ENCODE data around the gene MYL12B. TPM values are rescaled to one million over a fixed set of nuclear protein-coding genes. Genes with fewer than 3 reads are reported as not detected.

The MYL12B gene
- total RNA-seq, 3 donors from 2014 or later (not counting 1 experiment from before 2014, with no cell fraction given) = 204 to 214 (median 210) TPM

GRCh38 chr18:3251963-3252277, 10.0 kb upstream of the MYL12B start:
- no peaks in the 10 kb centered on the region for H3K9me3 Mint-ChIP-seq
- Histone ChIP-seq H3K27me3 (ENCODE audit: control insufficient read depth, insufficient read depth, low read length) (no peaks in the 10 kb centered on the region), H3K36me3 (ENCODE audit: control insufficient read depth, insufficient read depth, low read length) (peaks cover 48% of the 10 kb centered on the region), H3K9me3 (ENCODE audit: control insufficient read depth, insufficient read depth, low read length) (no peaks in the 10 kb centered on the region), H3K27ac (ENCODE audit: low read length) (peak overlapping the region; percentile 66), H3K4me1 (ENCODE audit: control insufficient read depth, insufficient read depth, low read length) (peaks cover 20% of the 10 kb centered on the region), H3K4me3 (ENCODE audit: low read length) (no peak overlapping the region)
- H3K36me3 Mint-ChIP-seq = peaks cover 25% of the 10 kb centered on the region
- H3K4me3 Mint-ChIP-seq = peak overlapping the region; percentile 76
- peaks cover 77 to 86% of the 10 kb centered on the region in 2 donors for H3K4me1 Mint-ChIP-seq
- peak overlapping the region; percentile 88 for H3K27ac Mint-ChIP-seq
- no peaks in the 10 kb centered on the region for H3K27me3 Mint-ChIP-seq (ENCODE audit: low read depth in 2 of 2)
- no peak for ATAC-seq
- TF ChIP-seq, protein P1, sequence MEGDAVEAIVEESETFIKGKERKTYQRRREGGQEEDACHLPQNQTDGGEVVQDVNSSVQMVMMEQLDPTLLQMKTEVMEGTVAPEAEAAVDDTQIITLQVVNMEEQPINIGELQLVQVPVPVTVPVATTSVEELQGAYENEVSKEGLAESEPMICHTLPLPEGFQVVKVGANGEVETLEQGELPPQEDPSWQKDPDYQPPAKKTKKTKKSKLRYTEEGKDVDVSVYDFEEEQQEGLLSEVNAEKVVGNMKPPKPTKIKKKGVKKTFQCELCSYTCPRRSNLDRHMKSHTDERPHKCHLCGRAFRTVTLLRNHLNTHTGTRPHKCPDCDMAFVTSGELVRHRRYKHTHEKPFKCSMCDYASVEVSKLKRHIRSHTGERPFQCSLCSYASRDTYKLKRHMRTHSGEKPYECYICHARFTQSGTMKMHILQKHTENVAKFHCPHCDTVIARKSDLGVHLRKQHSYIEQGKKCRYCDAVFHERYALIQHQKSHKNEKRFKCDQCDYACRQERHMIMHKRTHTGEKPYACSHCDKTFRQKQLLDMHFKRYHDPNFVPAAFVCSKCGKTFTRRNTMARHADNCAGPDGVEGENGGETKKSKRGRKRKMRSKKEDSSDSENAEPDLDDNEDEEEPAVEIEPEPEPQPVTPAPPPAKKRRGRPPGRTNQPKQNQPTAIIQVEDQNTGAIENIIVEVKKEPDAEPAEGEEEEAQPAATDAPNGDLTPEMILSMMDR (IDR thresholded peaks at IDR 0.05) = no peak
- WGBS (ENCODE audit: insufficient coverage) = 55% methylated on average over 2 of the region's 3 CpGs
- DNase-seq = no peak
- intact Hi-C loops (cut with micrococcal nuclease) = no loop called here

DNA sequence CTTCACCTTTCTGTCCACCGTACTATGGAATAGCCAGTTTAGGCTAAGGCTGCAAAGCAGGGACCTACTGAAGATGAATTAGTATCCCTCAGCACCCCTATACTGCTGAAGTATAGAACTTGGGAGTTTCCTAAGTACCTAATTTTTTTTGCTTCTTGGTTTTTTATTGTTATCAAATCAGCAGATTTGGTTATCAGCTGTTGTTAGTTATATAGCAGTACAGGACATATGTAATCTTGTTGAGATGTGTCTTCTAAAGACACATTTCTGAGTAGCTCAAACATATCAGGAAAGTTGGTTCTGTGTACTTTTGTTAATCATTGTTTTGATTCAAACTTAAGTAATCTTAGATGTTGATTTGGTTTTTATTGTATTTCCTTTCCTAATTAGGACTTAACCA, 9.1 kb upstream of the MYL12B start:
- ATAC-seq = no peak
- intact Hi-C loops (cut with micrococcal nuclease) = no loop called here
- H3K36me3 Mint-ChIP-seq = peaks cover 34% of the 10 kb centered on the region
- no peak for DNase-seq
- no peaks in the 10 kb centered on the region for H3K27me3 Mint-ChIP-seq (ENCODE audit: low read depth in 2 of 2)
- peak overlapping the region; percentile 49 for H3K27ac ChIP-seq (ENCODE audit: low read length)
- no peaks in the 10 kb centered on the region for H3K9me3 ChIP-seq (ENCODE audit: control insufficient read depth, insufficient read depth, low read length)
- peaks cover 57% of the 10 kb centered on the region for H3K36me3 ChIP-seq (ENCODE audit: control insufficient read depth, insufficient read depth, low read length)
- peak overlapping the region; percentile 88 for H3K27ac Mint-ChIP-seq
- TF ChIP-seq, protein P1 (IDR thresholded peaks at IDR 0.05) = no peak
- no peaks in the 10 kb centered on the region for H3K27me3 ChIP-seq (ENCODE audit: control insufficient read depth, insufficient read depth, low read length)
- peaks cover 76 to 89% of the 10 kb centered on the region in 2 donors for H3K4me1 Mint-ChIP-seq
- H3K4me3 Mint-ChIP-seq = peak overlapping the region; percentile 81
- peaks cover 23% of the 10 kb centered on the region for H3K4me1 ChIP-seq (ENCODE audit: control insufficient read depth, insufficient read depth, low read length)
- 67% methylated on average over 1 of the region's 1 CpG for WGBS (ENCODE audit: insufficient coverage)
- H3K4me3 ChIP-seq (ENCODE audit: low read length) = no peak overlapping the region
- H3K9me3 Mint-ChIP-seq = no peaks in the 10 kb centered on the region

DNA sequence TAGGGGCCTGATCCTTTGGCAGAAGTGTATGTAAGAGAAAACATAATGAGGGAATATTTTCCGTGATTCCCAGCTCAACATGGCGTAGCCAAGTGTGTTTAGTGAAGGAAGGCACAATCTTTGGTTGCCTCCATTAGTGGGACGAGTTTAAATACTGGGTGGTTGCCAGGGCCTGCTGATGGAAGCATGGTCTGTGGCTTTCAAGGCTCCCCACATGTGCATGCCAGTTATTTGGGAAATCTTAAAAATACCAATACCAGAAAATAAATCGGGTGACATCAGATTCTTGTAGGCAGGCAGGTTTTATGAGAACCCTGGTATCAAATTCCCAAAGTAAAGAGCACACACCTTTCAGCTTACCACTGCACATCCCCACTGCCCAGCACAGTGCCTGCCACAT, 7.2 kb upstream of the MYL12B start:
- H3K9me3 Mint-ChIP-seq = no peaks in the 10 kb centered on the region
- intact Hi-C loops (cut with micrococcal nuclease) = no loop called here
- Histone ChIP-seq H3K4me1 (ENCODE audit: control insufficient read depth, insufficient read depth, low read length) (peaks cover 18% of the 10 kb centered on the region), H3K27me3 (ENCODE audit: control insufficient read depth, insufficient read depth, low read length) (no peaks in the 10 kb centered on the region), H3K27ac (ENCODE audit: low read length) (no peak overlapping the region), H3K9me3 (ENCODE audit: control insufficient read depth, insufficient read depth, low read length) (no peaks in the 10 kb centered on the region), H3K36me3 (ENCODE audit: control insufficient read depth, insufficient read depth, low read length) (peaks cover 70% of the 10 kb centered on the region), H3K4me3 (ENCODE audit: low read length) (no peak overlapping the region)
- ATAC-seq (no peak), DNase-seq (no peak)
- peak overlapping the region; percentile 88 for H3K27ac Mint-ChIP-seq
- H3K27me3 Mint-ChIP-seq (ENCODE audit: low read depth in 2 of 2) = no peaks in the 10 kb centered on the region
- H3K36me3 Mint-ChIP-seq = peaks cover 42% of the 10 kb centered on the region
- H3K4me3 Mint-ChIP-seq = peak overlapping the region; percentile 25
- peaks cover 88 to 93% of the 10 kb centered on the region in 2 donors for H3K4me1 Mint-ChIP-seq
- TF ChIP-seq, protein P1 (IDR thresholded peaks at IDR 0.05) = no peak
- WGBS (ENCODE audit: insufficient coverage) = 95% methylated on average over 4 of the region's 4 CpGs

DNA sequence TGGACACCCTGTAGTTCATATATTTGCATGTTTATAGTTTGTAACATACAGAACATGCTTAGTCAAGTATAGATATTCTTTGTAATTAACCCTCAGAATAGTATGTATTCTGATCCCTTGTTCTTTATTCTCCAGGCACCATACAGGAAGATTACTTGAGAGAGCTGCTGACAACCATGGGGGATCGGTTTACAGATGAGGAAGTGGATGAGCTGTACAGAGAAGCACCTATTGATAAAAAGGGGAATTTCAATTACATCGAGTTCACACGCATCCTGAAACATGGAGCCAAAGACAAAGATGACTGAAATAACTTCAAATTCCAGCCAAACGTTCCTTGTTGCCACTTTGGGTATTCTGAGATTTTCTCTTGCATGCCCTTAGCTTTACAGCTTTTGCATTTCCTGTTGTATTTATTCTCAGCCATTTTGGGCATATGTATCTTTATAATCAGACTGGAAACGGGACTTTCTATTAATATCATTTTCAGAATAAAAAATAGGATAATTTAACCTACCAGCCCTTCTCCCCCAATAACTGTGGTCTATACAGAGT, 6.2 kb upstream of the MYL12B start:
- H3K4me1 ChIP-seq (ENCODE audit: control insufficient read depth, insufficient read depth, low read length) = peaks cover 25% of the 10 kb centered on the region
- DNase-seq (no peak), ATAC-seq (no peak)
- H3K4me3 ChIP-seq (ENCODE audit: low read length) = no peak overlapping the region
- no peaks in the 10 kb centered on the region for H3K9me3 Mint-ChIP-seq
- no peaks in the 10 kb centered on the region for H3K27me3 Mint-ChIP-seq (ENCODE audit: low read depth in 2 of 2)
- no peaks in the 10 kb centered on the region for H3K27me3 ChIP-seq (ENCODE audit: control insufficient read depth, insufficient read depth, low read length)
- intact Hi-C loops (cut with micrococcal nuclease) = no loop called here
- peaks cover 38% of the 10 kb centered on the region for H3K36me3 Mint-ChIP-seq
- peaks cover 64% of the 10 kb centered on the region for H3K36me3 ChIP-seq (ENCODE audit: control insufficient read depth, insufficient read depth, low read length)
- no peak overlapping the region for H3K4me3 Mint-ChIP-seq
- peak overlapping the region; percentile 5 for H3K27ac ChIP-seq (ENCODE audit: low read length)
- TF ChIP-seq, protein P1 (IDR thresholded peaks at IDR 0.05) = no peak
- H3K4me1 Mint-ChIP-seq = peaks cover 87 to 90% of the 10 kb centered on the region in 2 donors
- H3K9me3 ChIP-seq (ENCODE audit: control insufficient read depth, insufficient read depth, low read length) = no peaks in the 10 kb centered on the region
- peak overlapping the region; percentile 88 for H3K27ac Mint-ChIP-seq
- 63% methylated on average over 4 of the region's 5 CpGs for WGBS (ENCODE audit: insufficient coverage)

All from natural killer cell (primary cell).